HL-60 (cell line): ENCODE data around the gene TSPAN13.

Source experiments
- CTCF ChIP-seq: IDR thresholded peaks from one replicate; pipeline ENCODE4 v1.5.1; 2011; ENCODE audit warnings: low read length, control low read depth, inconsistent platforms; ENCODE audit not compliant: insufficient read depth
- POLR2AphosphoS5 ChIP-seq: IDR thresholded peaks from 2 replicates; pipeline ENCODE4 v1.6.1; 2012; ENCODE audit warnings: low read depth

- TF ChIP-seq CTCF, result no peak
- no peak for TF ChIP-seq POLR2AphosphoS5
These were observed 12.6 kb upstream of the TSPAN13 start for GRCh38 chr7:16740996-16741395.
